SK-N-SH (cell line): Measurements from ENCODE around the gene ZFAND4. TPM values are rescaled to one million over a fixed set of nuclear protein-coding genes. Genes with fewer than 3 reads are reported as not detected.

ENCODE experiments used
- CTCF ChIA-PET: fragments of 300-600, 350-600 bp; formaldehyde crosslinking; extraction: SDS; loops from one replicate; lab custom pipeline; 2021; lab: Yijun Ruan, JAX
- POLR2A ChIA-PET: fragments of 350-600 bp; sonication (Branson Sonifier 250); formaldehyde crosslinking; extraction: SDS; loops from one replicate; lab custom pipeline; 2020; ENCODE audit warnings: antibody characterized with exemption, inconsistent platforms; lab: Yijun Ruan, JAX
- DNase-seq: peaks from one replicate; pipeline ENCODE4 v3.0.0; 2012
- H2AFZ ChIP-seq: fragments of 200-600 bp; sonication (generic); 2 replicates; pipeline ENCODE4 v1.8.1; 2016; ENCODE audit warnings: antibody characterized with exemption, mild to moderate bottlenecking, low read depth
- H3F3A ChIP-seq: fragments of 200-600 bp; sonication (generic); replicated peaks from 2 replicates; pipeline ENCODE3; 2016; ENCODE audit warnings: antibody characterized with exemption, mild to moderate bottlenecking; ENCODE audit not compliant: insufficient read depth
- H3K27ac ChIP-seq, 2 experiments: fragments of 200-500 bp in 1 of 2; fragments of 200-600 bp in 1 of 2; sonication (Bioruptor generic) in 1 of 2; sonication (generic), shearing (Covaris generic) in 1 of 2; 2 replicates each; pipeline versions ENCODE4 v1.5.1 to v1.6.1; 2014 to 2016; ENCODE audit warnings: low read depth in 2 of 2, inconsistent platforms in 1 of 2, low read length in 1 of 2, mild to moderate bottlenecking in 1 of 2, mixed read lengths in 1 of 2
- H3K27me3 ChIP-seq: fragments of 200-600 bp; sonication (generic), shearing (Covaris generic); 2 replicates; pipeline ENCODE4 v1.6.1; 2016; ENCODE audit warnings: mixed run types; ENCODE audit not compliant: insufficient read depth
- H3K36me3 ChIP-seq, 2 experiments: fragments of 200-500 bp in 1 of 2; fragments of 200-600 bp in 1 of 2; sonication (Bioruptor generic) in 1 of 2; sonication (generic) in 1 of 2; replicated peaks in 1 of 2; 2 replicates each; pipeline versions ENCODE3 to v1.5.1; 2014 to 2016; ENCODE audit warnings: low read length in 1 of 2, mild to moderate bottlenecking in 1 of 2; ENCODE audit not compliant: insufficient read depth in 2 of 2, control insufficient read depth in 1 of 2
- H3K4me1 ChIP-seq, 2 experiments: fragments of 200-500 bp in 1 of 2; fragments of 200-600 bp in 1 of 2; sonication (Bioruptor generic) in 1 of 2; sonication (generic), shearing (Covaris generic) in 1 of 2; 2 replicates each; pipeline versions ENCODE4 v1.5.1 to v1.6.1; 2014 to 2016; ENCODE audit warnings: low read depth in 1 of 2, low read length in 1 of 2, mixed run types in 1 of 2; ENCODE audit not compliant: insufficient read depth in 2 of 2, control insufficient read depth in 1 of 2
- H3K4me2 ChIP-seq: fragments of 200-600 bp; sonication (generic), shearing (Covaris generic); 2 replicates; pipeline ENCODE4 v1.6.1; 2017; ENCODE audit warnings: mixed run types
- H3K4me3 ChIP-seq, 2 experiments: fragments of 200-500 bp in 1 of 2; fragments of 200-600 bp in 1 of 2; sonication (Bioruptor generic) in 1 of 2; sonication (generic), shearing (Covaris generic) in 1 of 2; 2 replicates each; pipeline versions ENCODE4 v1.5.1 to v1.8.1; 2014 to 2016; ENCODE audit warnings: low read depth in 2 of 2, inconsistent platforms in 1 of 2, low read length in 1 of 2, mild to moderate bottlenecking in 1 of 2, mixed read lengths in 1 of 2, moderate library complexity in 1 of 2
- H3K79me2 ChIP-seq: fragments of 200-600 bp; sonication (generic); 2 replicates; pipeline ENCODE4 v1.8.1; 2017; ENCODE audit warnings: mild to moderate bottlenecking; ENCODE audit not compliant: insufficient read depth
- H3K9ac ChIP-seq: fragments of 200-600 bp; sonication (generic); 2 replicates; pipeline ENCODE4 v1.6.1; 2017; ENCODE audit warnings: mixed run types
- H3K9me2 ChIP-seq: fragments of 200-600 bp; sonication (generic); 2 replicates; pipeline ENCODE4 v1.6.1; 2017; ENCODE audit warnings: mixed run types
- H3K9me3 ChIP-seq: fragments of 200-600 bp; sonication (generic); 2 replicates; pipeline ENCODE4 v1.6.1; 2017; ENCODE audit warnings: mixed run types, mild to moderate bottlenecking, moderate library complexity
- H4K20me1 ChIP-seq: fragments of 200-600 bp; sonication (generic); 2 replicates; pipeline ENCODE4 v1.6.1; 2017; ENCODE audit warnings: mild to moderate bottlenecking, mixed run types; ENCODE audit not compliant: insufficient read depth
- EP300 ChIP-seq, 2 experiments: IDR thresholded peaks; 2 replicates each; pipeline versions ENCODE4 v1.4.0 to v1.6.1; 2012; ENCODE audit warnings: borderline replicate concordance in 1 of 2, low read depth in 1 of 2, low read length in 1 of 2
- EZH2phosphoT487 ChIP-seq: fragments of 200-600 bp; sonication (generic); IDR thresholded peaks from 2 replicates; pipeline ENCODE4 v1.6.1; 2017; ENCODE audit warnings: low read depth, mixed run types, mild to moderate bottlenecking, antibody characterized with exemption, moderate library complexity, borderline replicate concordance
- GABPA ChIP-seq: IDR thresholded peaks from 2 replicates; pipeline ENCODE4 v1.4.0; 2012; ENCODE audit warnings: low read depth, mild to moderate bottlenecking
- MAX ChIP-seq: IDR thresholded peaks from 2 replicates; pipeline ENCODE4 v1.4.0; 2012; ENCODE audit warnings: low read depth
- MEF2A ChIP-seq: IDR thresholded peaks from 2 replicates; pipeline ENCODE4 v1.4.0; 2012; ENCODE audit warnings: low read depth, borderline replicate concordance
- MXI1 ChIP-seq: IDR thresholded peaks from 2 replicates; pipeline ENCODE4 v1.6.1; 2012; ENCODE audit warnings: mild to moderate bottlenecking, low read depth, low read length, improper control_type of control experiment
- RAD21 ChIP-seq: IDR thresholded peaks from 2 replicates; pipeline ENCODE4 v1.6.1; 2012; ENCODE audit warnings: mild to moderate bottlenecking, low read length
- RFX5 ChIP-seq: IDR thresholded peaks from 2 replicates; pipeline ENCODE4 v1.6.1; 2012; ENCODE audit warnings: mild to moderate bottlenecking, improper control_type of control experiment, low read length
- RXRA ChIP-seq: IDR thresholded peaks from 2 replicates; pipeline ENCODE4 v1.4.0; 2012; ENCODE audit warnings: low read depth, mild to moderate bottlenecking, borderline replicate concordance
- TEAD4 ChIP-seq: IDR thresholded peaks from 2 replicates; pipeline ENCODE4 v1.4.0; 2012; ENCODE audit warnings: mild to moderate bottlenecking, borderline replicate concordance; ENCODE audit not compliant: insufficient read depth
- WGBS: methylation state at CpG from one replicate; pipeline ENCODE4 v1.1.6; 2017; ENCODE audit warnings: low lambda C conversion rate; 5-methylcytosine and 5-hydroxymethylcytosine counted together
- polyA plus RNA-seq, 3 experiments: library from polyadenylated mRNA; depleted of rRNA; stranded (reverse); fragments of >200 nt; gene quantifications; 2 replicates each; pipeline ENCODE4 v1.2.3, GENCODE V29; 2012
- TF ChIP-seq, protein P1 (sequence below): fragments of 150-350 bp; IDR thresholded peaks from 2 replicates; pipeline ENCODE4 v1.6.1; 2017; ENCODE audit warnings: antibody characterized with exemption, low read length, low read depth, borderline replicate concordance
- TF ChIP-seq, protein P2 (sequence below): IDR thresholded peaks from 2 replicates; pipeline ENCODE4; 2012
- TF ChIP-seq, protein P3 (sequence below): IDR thresholded peaks from 2 replicates; pipeline ENCODE4 v1.6.1; 2012; ENCODE audit warnings: mild to moderate bottlenecking, low read depth, low read length, moderate library complexity

ZFAND4 gene
- polyA plus RNA-seq, 1 of the 3 experiments (the other 2 are of a cell fraction) = 2.0 TPM

DNA sequence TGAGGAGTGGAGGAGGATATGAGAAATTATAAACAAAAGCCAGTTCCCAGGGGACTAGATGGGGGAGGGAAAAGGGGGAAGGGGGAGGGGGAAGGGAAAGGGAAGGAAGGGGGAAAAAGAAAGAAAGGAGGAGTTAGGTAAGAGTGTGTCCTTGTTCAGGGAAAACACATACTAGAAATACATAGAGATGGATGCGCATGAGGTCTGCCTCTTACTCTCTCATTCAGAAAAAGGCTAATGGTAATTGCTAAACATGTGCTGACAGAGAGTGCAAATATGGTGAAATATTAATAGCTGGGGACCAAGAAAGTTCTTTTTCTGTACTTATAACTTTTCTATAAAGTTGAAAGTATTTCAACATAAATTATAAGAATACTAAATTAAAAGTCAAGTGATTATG is 64.5 kb downstream of the ZFAND4 start:
- TF ChIP-seq EZH2phosphoT487 (no peak), GABPA (no peak), RXRA (no peak), RAD21 (no peak), EP300 (IDR thresholded peaks at IDR 0.05; ENCODE audit: borderline replicate concordance in 1 of 2, low read depth in 1 of 2, low read length in 1 of 2) (no peak)
- TF ChIP-seq, protein P1, sequence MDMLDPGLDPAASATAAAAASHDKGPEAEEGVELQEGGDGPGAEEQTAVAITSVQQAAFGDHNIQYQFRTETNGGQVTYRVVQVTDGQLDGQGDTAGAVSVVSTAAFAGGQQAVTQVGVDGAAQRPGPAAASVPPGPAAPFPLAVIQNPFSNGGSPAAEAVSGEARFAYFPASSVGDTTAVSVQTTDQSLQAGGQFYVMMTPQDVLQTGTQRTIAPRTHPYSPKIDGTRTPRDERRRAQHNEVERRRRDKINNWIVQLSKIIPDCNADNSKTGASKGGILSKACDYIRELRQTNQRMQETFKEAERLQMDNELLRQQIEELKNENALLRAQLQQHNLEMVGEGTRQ = no peak
- TF ChIP-seq, all 33 proteins: peak for 0
- CTCF ChIA-PET = interaction anchor here (1.0 kb wide), 1 partner anchor 143 kb away, joined by 5 read pairs; no protein-coding TSS in a partner anchor
- no peaks in the 10 kb centered on the region for H3K4me1 ChIP-seq
- DNase-seq = no peak
- no peaks in the 10 kb centered on the region for H3K79me2 ChIP-seq
- H3K9me2 ChIP-seq = no peaks in the 10 kb centered on the region
- H3K36me3 ChIP-seq = peaks cover 0 to 4% of the 10 kb centered on the region in 2 experiments
- H4K20me1 ChIP-seq = no peaks in the 10 kb centered on the region
- H3K4me3 ChIP-seq = no peak overlapping the region
- POLR2A ChIA-PET = no interaction called here
- 100% methylated on average over 1 of the region's 1 CpG for WGBS
- H3K27ac ChIP-seq = no peak overlapping the region
- H3K4me2 ChIP-seq = no peak overlapping the region
- H2AFZ ChIP-seq = no peak overlapping the region
- H3K27me3 ChIP-seq = no peaks in the 10 kb centered on the region
- no peaks in the 10 kb centered on the region for H3F3A ChIP-seq
- no peak overlapping the region for H3K9ac ChIP-seq
- no peaks in the 10 kb centered on the region for H3K9me3 ChIP-seq

- WGBS = 98% methylated on average over 1 of the region's 1 CpG
- H3K4me3 ChIP-seq = no peak overlapping the region
- CTCF ChIA-PET = interaction anchor here (1.3 kb wide), 1 partner anchor 142 kb away, joined by 5 read pairs; no protein-coding TSS in a partner anchor
These were observed 65.3 kb downstream of the ZFAND4 start for GRCh38 chr10:45607276-45607675.

More at GRCh38 chr10:45607276-45607675, 65.3 kb downstream of the ZFAND4 start:
- no peaks in the 10 kb centered on the region for H3K79me2 ChIP-seq
- no peaks in the 10 kb centered on the region for H3K9me3 ChIP-seq
- H3K4me1 ChIP-seq = no peaks in the 10 kb centered on the region
- H3K27ac ChIP-seq = no peak overlapping the region
- DNase-seq = no peak
- H3K9ac ChIP-seq = no peak overlapping the region
- POLR2A ChIA-PET = no interaction called here
- no peak overlapping the region for H3K4me2 ChIP-seq
- TF ChIP-seq MEF2A (no peak), MAX (no peak), TEAD4 (no peak), MXI1 (no peak), RFX5 (no peak)
- TF ChIP-seq, protein P2, sequence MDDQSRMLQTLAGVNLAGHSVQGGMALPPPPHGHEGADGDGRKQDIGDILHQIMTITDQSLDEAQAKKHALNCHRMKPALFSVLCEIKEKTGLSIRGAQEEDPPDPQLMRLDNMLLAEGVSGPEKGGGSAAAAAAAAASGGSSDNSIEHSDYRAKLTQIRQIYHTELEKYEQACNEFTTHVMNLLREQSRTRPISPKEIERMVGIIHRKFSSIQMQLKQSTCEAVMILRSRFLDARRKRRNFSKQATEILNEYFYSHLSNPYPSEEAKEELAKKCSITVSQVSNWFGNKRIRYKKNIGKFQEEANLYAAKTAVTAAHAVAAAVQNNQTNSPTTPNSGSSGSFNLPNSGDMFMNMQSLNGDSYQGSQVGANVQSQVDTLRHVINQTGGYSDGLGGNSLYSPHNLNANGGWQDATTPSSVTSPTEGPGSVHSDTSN = no peak
- TF ChIP-seq, protein P3, sequence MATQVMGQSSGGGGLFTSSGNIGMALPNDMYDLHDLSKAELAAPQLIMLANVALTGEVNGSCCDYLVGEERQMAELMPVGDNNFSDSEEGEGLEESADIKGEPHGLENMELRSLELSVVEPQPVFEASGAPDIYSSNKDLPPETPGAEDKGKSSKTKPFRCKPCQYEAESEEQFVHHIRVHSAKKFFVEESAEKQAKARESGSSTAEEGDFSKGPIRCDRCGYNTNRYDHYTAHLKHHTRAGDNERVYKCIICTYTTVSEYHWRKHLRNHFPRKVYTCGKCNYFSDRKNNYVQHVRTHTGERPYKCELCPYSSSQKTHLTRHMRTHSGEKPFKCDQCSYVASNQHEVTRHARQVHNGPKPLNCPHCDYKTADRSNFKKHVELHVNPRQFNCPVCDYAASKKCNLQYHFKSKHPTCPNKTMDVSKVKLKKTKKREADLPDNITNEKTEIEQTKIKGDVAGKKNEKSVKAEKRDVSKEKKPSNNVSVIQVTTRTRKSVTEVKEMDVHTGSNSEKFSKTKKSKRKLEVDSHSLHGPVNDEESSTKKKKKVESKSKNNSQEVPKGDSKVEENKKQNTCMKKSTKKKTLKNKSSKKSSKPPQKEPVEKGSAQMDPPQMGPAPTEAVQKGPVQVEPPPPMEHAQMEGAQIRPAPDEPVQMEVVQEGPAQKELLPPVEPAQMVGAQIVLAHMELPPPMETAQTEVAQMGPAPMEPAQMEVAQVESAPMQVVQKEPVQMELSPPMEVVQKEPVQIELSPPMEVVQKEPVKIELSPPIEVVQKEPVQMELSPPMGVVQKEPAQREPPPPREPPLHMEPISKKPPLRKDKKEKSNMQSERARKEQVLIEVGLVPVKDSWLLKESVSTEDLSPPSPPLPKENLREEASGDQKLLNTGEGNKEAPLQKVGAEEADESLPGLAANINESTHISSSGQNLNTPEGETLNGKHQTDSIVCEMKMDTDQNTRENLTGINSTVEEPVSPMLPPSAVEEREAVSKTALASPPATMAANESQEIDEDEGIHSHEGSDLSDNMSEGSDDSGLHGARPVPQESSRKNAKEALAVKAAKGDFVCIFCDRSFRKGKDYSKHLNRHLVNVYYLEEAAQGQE = no peak
- TF ChIP-seq, protein P1 = no peak
- no peaks in the 10 kb centered on the region for H3K9me2 ChIP-seq
- H3K27me3 ChIP-seq = no peaks in the 10 kb centered on the region
- H2AFZ ChIP-seq = no peak overlapping the region
- no peaks in the 10 kb centered on the region for H3F3A ChIP-seq
- no peaks in the 10 kb centered on the region for H4K20me1 ChIP-seq
- peaks cover 0 to 4% of the 10 kb centered on the region in 2 experiments for H3K36me3 ChIP-seq
